ENCODE measurements around the gene DNAH14.

DNA sequence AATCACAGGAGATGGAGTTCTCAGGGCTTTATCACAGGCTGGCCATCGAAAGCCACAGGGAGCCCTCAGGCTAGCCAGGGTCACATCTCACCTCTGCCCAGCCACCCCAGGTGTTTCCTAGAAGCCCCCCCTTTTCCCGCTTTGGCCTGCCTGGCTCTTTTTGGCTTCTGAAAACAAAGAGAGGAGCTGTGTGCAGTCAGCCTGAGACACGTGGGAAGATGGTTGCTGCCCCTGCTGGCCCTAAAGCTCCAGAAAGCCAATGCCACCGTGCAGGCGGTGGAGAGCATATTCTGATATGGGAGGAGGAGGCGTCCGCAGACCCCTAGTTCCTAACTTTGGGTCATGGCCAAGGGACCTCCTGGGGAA lies 517.1 kb downstream of the DNAH14 start:
- TF ChIP-seq EZH2 (IDR thresholded peaks at IDR 0.05; ENCODE audit: borderline replicate concordance): no peak
- TF ChIP-seq, protein P1, sequence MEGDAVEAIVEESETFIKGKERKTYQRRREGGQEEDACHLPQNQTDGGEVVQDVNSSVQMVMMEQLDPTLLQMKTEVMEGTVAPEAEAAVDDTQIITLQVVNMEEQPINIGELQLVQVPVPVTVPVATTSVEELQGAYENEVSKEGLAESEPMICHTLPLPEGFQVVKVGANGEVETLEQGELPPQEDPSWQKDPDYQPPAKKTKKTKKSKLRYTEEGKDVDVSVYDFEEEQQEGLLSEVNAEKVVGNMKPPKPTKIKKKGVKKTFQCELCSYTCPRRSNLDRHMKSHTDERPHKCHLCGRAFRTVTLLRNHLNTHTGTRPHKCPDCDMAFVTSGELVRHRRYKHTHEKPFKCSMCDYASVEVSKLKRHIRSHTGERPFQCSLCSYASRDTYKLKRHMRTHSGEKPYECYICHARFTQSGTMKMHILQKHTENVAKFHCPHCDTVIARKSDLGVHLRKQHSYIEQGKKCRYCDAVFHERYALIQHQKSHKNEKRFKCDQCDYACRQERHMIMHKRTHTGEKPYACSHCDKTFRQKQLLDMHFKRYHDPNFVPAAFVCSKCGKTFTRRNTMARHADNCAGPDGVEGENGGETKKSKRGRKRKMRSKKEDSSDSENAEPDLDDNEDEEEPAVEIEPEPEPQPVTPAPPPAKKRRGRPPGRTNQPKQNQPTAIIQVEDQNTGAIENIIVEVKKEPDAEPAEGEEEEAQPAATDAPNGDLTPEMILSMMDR (IDR thresholded peaks at IDR 0.05; ENCODE audit: poor library complexity): no peak
- TF ChIP-seq EZH2phosphoT487 (IDR thresholded peaks at IDR 0.05; ENCODE audit: low read depth, severe bottlenecking, unreplicated experiment): no peak
